Gastroesophageal sphincter (tissue), 4 donors: ENCODE results near the gene RAD51B. TPM values are rescaled to one million over a fixed set of nuclear protein-coding genes. Genes with fewer than 3 reads are reported as not detected.

ENCODE experiments used
- ATAC-seq: fragments of 150-250 bp; one replicate; pipeline ENCODE4 v1.9.1; 2016; ENCODE audit warnings: mild to moderate bottlenecking, moderate library complexity
- H3K27ac ChIP-seq, 4 donors: fragments of 200-600 bp; sonication (generic) in 3 of 4; 1 replicate in 3 of 4; 2 replicates in 1 of 4; pipeline ENCODE4 v1.5.1; 2016 to 2019
- H3K27me3 ChIP-seq: fragments of 200-600 bp; sonication (generic); one replicate; pipeline ENCODE4 v1.5.1; 2019
- H3K36me3 ChIP-seq, 2 donors: fragments of 200-600 bp; sonication (generic); one replicate each; pipeline ENCODE4 v1.5.1; 2019; ENCODE audit warnings: control low read depth in 1 of 2
- H3K4me1 ChIP-seq, 3 donors: fragments of 200-600 bp; sonication (generic); 1 replicate in 2 of 3; 2 replicates in 1 of 3; pipeline ENCODE4 v1.5.1; 2016 to 2019; ENCODE audit warnings: control low read depth in 2 of 3
- H3K4me3 ChIP-seq, 2 donors: fragments of 200-600 bp; sonication (generic); one replicate each; pipeline ENCODE4 v1.5.1; 2019; ENCODE audit warnings: mild to moderate bottlenecking in 1 of 2, moderate library complexity in 1 of 2
- H3K9me3 ChIP-seq, 3 donors: fragments of 200-600 bp; sonication (generic); one replicate each; pipeline ENCODE4 v1.5.1; 2017 to 2019; ENCODE audit warnings: control low read depth in 2 of 3
- EP300 ChIP-seq: sonication (generic); formaldehyde crosslinking; IDR thresholded peaks from one replicate; pipeline ENCODE4 v1.6.1; 2017; ENCODE audit warnings: antibody characterized with exemption, mild to moderate bottlenecking
- POLR2A ChIP-seq, 2 donors: fragments of 450-650 bp; IDR thresholded peaks; one replicate each; pipeline ENCODE4 v1.6.1; 2017; ENCODE audit warnings: antibody characterized with exemption in 2 of 2, mild to moderate bottlenecking in 2 of 2, moderate library complexity in 1 of 2
- POLR2AphosphoS5 ChIP-seq: sonication (generic); formaldehyde crosslinking; IDR thresholded peaks from one replicate; pipeline ENCODE4 v1.6.1; 2017; ENCODE audit warnings: antibody characterized with exemption
- WGBS, 2 donors: methylation state at CpG; one replicate each; pipeline ENCODE4 v1.1.5; 2018; ENCODE audit warnings: low coverage in 1 of 2; 5-methylcytosine and 5-hydroxymethylcytosine counted together
- total RNA-seq, 4 donors: library from RNA; depleted of rRNA; stranded (reverse); fragments of >200 nt; gene quantifications; one replicate each; pipeline ENCODE4 v1.1.0, GENCODE V29; 2016
- TF ChIP-seq, protein P1 (sequence below), 4 experiments: fragments of 200-600 bp in 2 of 4; fragments of 450-650 bp in 2 of 4; sonication (generic) in 1 of 4; IDR thresholded peaks; one replicate each; pipeline ENCODE4 v1.5.1; 2017 to 2019; ENCODE audit warnings: antibody characterized with exemption in 4 of 4, mild to moderate bottlenecking in 2 of 4, moderate library complexity in 2 of 4

Gene RAD51B
- total RNA-seq, 4 donors from 2014 or later: 5.1 to 7.0 (median 6.0) TPM

- ATAC-seq: no peak
- WGBS, 2 donors: 91 to 92% methylated on average over 9 to 12 of the region's 12 CpGs
- Histone ChIP-seq H3K27me3 (no peaks in the 10 kb centered on the region), H3K4me1 (peaks cover 0 to 67% (median 8%) of the 10 kb centered on the region in 3 donors), H3K4me3 (no peak overlapping the region), H3K36me3 (no peaks in the 10 kb centered on the region), H3K9me3 (no peaks in the 10 kb centered on the region), H3K27ac (peak overlapping the region in 3 of 4 donors; percentile 18 to 54 (median 51))
- TF ChIP-seq POLR2AphosphoS5 (no peak), EP300 (no peak), POLR2A (IDR thresholded peaks at IDR 0.05) (no peak)
- TF ChIP-seq, protein P1, sequence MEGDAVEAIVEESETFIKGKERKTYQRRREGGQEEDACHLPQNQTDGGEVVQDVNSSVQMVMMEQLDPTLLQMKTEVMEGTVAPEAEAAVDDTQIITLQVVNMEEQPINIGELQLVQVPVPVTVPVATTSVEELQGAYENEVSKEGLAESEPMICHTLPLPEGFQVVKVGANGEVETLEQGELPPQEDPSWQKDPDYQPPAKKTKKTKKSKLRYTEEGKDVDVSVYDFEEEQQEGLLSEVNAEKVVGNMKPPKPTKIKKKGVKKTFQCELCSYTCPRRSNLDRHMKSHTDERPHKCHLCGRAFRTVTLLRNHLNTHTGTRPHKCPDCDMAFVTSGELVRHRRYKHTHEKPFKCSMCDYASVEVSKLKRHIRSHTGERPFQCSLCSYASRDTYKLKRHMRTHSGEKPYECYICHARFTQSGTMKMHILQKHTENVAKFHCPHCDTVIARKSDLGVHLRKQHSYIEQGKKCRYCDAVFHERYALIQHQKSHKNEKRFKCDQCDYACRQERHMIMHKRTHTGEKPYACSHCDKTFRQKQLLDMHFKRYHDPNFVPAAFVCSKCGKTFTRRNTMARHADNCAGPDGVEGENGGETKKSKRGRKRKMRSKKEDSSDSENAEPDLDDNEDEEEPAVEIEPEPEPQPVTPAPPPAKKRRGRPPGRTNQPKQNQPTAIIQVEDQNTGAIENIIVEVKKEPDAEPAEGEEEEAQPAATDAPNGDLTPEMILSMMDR (IDR thresholded peaks at IDR 0.05): no peak
Observed at GRCh38 chr14:68015356-68016254, 196.0 kb downstream of the RAD51B start.

DNA sequence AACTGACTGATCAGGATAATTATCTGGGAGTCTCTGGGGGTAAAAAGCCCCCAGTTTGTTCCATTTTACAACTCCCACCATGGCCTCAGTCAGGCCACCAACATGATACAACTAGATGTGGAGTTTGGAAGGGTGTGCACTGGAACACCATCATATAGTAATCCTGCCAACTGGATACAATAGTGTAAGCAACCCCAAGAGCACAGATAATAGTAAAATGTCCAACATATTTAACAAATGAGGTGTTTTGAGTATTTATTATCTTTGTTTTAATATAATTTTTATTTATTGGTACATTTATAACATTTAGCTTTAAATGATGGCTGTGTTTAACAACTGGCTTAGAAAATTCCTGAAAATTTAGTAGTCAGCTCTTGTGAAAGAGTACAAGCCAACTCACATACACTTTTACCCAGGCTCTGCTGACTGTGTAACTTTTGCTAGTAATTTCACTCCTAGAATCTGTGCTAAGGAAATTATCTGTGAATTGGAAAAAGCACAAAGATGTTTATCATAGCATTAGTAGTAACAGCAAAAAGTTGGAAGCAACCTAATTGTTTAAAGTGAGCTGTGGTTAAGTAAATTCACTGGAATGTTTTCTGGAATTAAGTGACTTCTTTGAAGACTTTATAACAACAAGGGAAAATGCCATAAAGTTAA is 196.8 kb downstream of the RAD51B start:
- no peak overlapping the region for H3K4me3 ChIP-seq
- H3K36me3 ChIP-seq: no peaks in the 10 kb centered on the region
- no peaks in the 10 kb centered on the region for H3K9me3 ChIP-seq
- TF ChIP-seq, protein P1 (IDR thresholded peaks at IDR 0.05): no peak
- TF ChIP-seq POLR2AphosphoS5 (no peak), POLR2A (IDR thresholded peaks at IDR 0.05) (no peak), EP300 (no peak)
- H3K27me3 ChIP-seq: no peaks in the 10 kb centered on the region
- peaks cover 0 to 60% (median 2%) of the 10 kb centered on the region in 3 donors for H3K4me1 ChIP-seq
- ATAC-seq: no peak
- peak overlapping the region in 3 of 4 donors; percentile 18 to 54 (median 51) for H3K27ac ChIP-seq

GRCh38 chr14:68018598-68018997 is 199.0 kb downstream of the RAD51B start:
- H3K27ac ChIP-seq: peak overlapping the region in 3 of 4 donors; percentile 29 to 54 (median 30)
- WGBS, 2 donors: 40 to 67% methylated on average over 1 of the region's 1 CpG
- no peak for TF ChIP-seq POLR2AphosphoS5

DNA sequence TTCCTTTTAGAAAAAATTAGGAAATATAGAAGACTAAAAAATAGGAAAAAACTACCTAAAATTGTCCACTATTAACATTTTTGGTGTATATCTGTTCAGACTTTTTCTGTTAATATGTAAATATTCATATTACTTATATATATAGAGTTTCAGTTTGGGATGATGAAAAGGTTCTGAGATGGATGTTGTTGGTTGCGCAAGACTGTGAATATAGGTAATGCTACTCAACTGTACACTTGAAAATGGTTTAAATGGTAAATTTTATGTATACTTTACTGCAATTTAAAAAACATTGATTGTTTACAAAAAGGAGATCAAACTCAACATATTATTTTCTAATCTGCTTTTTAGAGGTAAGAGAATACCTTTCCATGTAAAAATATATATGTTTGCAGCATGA is 200.9 kb downstream of the RAD51B start:
- 100% methylated on average over 1 of the region's 1 CpG for WGBS, 2 donors
- Histone ChIP-seq H3K9me3 (peaks cover 0 to 9% (median 0%) of the 10 kb centered on the region in 3 donors), H3K27me3 (no peaks in the 10 kb centered on the region), H3K4me1 (peaks cover 0 to 39% (median 2%) of the 10 kb centered on the region in 3 donors), H3K27ac (peak overlapping the region in 1 of 4 donors; percentile 23), H3K4me3 (no peak overlapping the region), H3K36me3 (no peaks in the 10 kb centered on the region)
- ATAC-seq: no peak
- TF ChIP-seq, protein P1 (IDR thresholded peaks at IDR 0.05): no peak

More at GRCh38 chr14:68018598-68018997, 199.0 kb downstream of the RAD51B start:
- H3K27me3 ChIP-seq: no peaks in the 10 kb centered on the region
- no peak overlapping the region for H3K4me3 ChIP-seq
- H3K9me3 ChIP-seq: peaks cover 0 to 9% (median 0%) of the 10 kb centered on the region in 3 donors
- H3K4me1 ChIP-seq: peaks cover 0 to 39% (median 2%) of the 10 kb centered on the region in 3 donors
- ATAC-seq: no peak
- H3K36me3 ChIP-seq: no peaks in the 10 kb centered on the region

DNA sequence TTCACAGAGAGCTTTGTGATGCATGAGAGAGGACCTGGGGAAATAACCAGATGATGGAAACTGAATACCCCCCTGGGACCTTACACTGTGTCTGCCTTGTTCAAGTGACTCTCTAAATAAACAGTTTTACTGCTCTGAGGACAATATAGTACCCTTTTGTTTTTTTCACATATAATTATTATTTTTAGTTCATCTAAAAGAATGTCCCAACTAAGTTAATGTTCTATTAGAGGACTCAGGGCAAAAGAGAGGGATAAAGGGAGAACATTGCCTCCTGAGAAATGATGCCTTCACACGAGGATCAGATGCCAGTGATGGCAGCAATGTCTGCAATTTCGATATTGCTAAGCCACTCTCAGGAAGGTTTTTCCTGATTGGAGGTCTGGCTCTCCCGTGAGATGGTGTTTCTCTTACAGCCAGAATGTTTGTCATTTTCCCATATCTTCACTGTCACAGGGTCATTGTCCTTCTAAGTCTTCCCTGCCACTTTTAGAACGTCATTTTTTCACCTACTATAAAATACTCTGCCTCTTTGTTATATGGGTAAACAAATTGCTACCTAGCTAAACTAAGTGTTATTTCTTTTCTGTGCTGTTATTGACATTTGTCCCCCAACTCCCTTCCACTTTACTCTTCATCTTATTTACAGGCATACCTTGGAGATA is 201.6 kb downstream of the RAD51B start:
- no peak for TF ChIP-seq POLR2A (IDR thresholded peaks at IDR 0.05)
- no peak for TF ChIP-seq POLR2AphosphoS5
- TF ChIP-seq EP300: no peak
- TF ChIP-seq, protein P1 (IDR thresholded peaks at IDR 0.05): no peak
- Histone ChIP-seq H3K4me1 (peaks cover 0 to 38% (median 2%) of the 10 kb centered on the region in 3 donors), H3K9me3 (peaks cover 0 to 9% (median 0%) of the 10 kb centered on the region in 3 donors), H3K27ac (peak overlapping the region in 2 of 4 donors; percentile 1 to 14), H3K27me3 (no peaks in the 10 kb centered on the region), H3K36me3 (no peaks in the 10 kb centered on the region), H3K4me3 (no peak overlapping the region)
- 50 to 60% methylated on average over 4 of the region's 4 CpGs for WGBS, 2 donors
- no peak for ATAC-seq
